HG03575 (cell line): ENCODE results near the gene NPTN.
"Not testable (repeated sequence)": the region's sequence is repeated elsewhere in the genome, so short reads cannot be mapped to it uniquely, and the experiment has no call there.

Source experiments
- ATAC-seq: cut with Tn5 transposase; IDR thresholded peaks from one replicate; pipeline ENCODE4 v1.9.1; 2021; ENCODE audit not compliant: unreplicated experiment, insufficient number of reproducible peaks, low FRiP score; ENCODE audit errors: extremely low read depth

NPTN gene

DNA sequence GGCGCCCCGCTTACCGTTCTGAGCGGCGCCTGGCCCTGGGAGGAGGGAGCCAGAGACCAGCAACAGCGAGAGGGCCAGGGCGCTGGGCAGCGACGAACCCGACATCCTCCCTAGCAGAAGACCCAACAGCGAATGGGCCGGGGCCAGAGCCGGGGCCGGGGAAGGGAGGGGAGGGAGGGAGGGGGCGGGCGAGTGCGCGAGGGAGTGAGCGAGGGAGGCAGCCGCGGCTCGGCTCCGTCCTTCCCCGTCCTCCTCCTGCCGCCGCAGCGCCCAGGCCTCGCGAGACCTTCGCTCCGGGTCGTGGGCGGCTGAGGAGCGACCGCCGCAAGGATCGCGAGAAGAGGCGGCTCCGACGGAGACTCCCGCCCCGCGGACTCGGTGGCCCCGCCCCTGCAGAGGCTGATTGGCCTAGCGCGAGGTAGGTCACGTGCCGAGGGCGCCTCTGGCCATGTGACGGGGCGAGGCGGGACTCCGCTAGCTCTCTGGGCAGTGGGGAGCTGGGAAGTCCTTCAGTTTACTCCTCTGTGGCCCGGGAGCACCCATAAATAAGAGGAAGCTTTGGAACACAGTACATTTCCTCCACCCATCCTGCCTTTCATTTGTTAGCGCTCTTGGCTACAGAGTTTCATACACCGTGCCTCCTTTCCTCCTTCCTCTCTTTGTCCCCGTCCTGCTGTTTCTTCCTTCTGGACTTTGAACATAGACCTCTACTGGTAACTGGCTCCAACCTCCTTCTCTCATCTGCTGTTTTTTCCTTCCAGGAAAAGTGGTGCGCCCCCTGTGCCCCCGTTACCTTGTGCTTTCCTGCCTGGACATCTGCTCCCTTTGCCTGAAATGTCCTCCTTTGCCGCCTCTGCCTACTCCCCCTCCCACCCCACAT, at the start of gene NPTN:
Gene NPTN (minus strand): TSS at position 279 of the 880 bp plus-strand sequence. CDS start 174 bp downstream, at position 105.
- ATAC-seq, result peak; percentile 56

DNA sequence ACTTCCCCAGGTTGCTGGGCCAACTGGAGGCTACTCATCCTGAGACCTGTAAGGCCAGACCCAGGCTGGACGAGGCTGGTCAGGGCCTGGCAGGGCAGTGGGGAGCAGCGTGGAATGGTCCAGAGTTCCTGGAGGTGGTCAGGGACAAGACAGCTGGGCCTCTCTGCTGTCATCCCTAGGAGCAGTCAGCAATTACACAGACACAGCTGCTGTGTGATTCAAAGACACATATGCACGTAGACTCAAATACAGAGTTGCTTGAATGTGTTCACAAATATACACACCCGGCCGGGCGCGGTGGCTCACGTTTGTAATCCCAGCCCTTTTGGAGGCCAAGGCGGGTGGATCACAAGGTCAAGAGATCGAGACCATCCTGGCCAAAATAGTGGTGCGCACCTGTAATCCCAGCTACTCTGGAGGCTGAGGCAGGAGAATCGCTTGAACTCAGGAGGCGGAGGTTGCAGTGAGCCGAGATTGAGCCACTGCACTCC, 49.5 kb upstream of the NPTN start:
- ATAC-seq, result no peak

GRCh38 chr15:73681856-73682599, 48.8 kb upstream of the NPTN start:
- ATAC-seq, result no peak

GRCh38 chr15:73681063-73681462, 47.9 kb upstream of the NPTN start:
- ATAC-seq, result no peak

- no peak for ATAC-seq
Measured at GRCh38 chr15:73680549-73680948, 47.4 kb upstream of the NPTN start.

DNA sequence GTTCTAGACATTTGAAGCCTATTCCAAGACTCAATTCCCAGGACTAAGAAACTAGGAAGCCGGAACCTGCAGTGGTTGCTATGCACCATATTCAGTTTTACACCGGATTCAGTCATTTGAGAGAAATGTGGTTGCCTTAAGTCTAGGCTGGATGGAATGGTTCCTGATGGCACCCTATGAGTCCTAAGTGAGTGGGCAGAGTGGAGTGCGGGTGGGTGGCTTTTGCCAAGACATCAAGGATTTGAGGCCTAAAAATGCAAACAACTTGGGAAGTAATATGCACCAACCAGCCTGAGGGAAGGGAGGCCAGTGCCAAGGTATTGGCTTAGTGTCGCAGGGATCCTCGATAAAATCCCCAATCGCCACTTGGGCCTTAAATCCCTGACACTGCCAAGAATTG, 46.8 kb upstream of the NPTN start:
- ATAC-seq, result no peak

- no peak for ATAC-seq
Measured at GRCh38 chr15:73679180-73679579, 46.0 kb upstream of the NPTN start.

GRCh38 chr15:73678498-73678897, 45.3 kb upstream of the NPTN start:
- no peak for ATAC-seq

GRCh38 chr15:73677733-73678132, 44.5 kb upstream of the NPTN start:
- no peak for ATAC-seq

GRCh38 chr15:73677146-73677607, 44.0 kb upstream of the NPTN start:
- ATAC-seq, result no peak

- ATAC-seq, result no peak
Measured at GRCh38 chr15:73674587-73674986, 41.4 kb upstream of the NPTN start.

- no peak for ATAC-seq
Measured at GRCh38 chr15:73660455-73660854, 27.3 kb upstream of the NPTN start.

GRCh38 chr15:73658645-73659044, 25.5 kb upstream of the NPTN start:
- no peak for ATAC-seq

DNA sequence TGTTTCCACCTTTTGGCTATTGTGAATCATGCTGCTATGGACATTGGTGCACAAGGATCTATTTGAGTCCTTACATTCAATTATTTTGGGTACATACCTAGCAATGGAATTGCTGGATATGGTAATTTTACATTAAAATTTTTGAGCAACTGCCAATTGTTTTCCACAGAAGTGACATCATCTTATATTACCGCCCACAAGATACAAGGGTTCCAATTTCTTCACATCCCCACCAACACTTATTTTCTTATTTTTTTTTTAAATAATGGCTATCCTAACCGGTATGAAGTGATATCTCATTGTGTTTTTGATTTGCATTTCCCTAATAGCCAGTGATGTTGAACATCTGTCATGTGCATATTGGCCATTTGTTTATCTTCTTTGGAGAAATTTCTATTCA, 22.5 kb upstream of the NPTN start:
- no peak for ATAC-seq

DNA sequence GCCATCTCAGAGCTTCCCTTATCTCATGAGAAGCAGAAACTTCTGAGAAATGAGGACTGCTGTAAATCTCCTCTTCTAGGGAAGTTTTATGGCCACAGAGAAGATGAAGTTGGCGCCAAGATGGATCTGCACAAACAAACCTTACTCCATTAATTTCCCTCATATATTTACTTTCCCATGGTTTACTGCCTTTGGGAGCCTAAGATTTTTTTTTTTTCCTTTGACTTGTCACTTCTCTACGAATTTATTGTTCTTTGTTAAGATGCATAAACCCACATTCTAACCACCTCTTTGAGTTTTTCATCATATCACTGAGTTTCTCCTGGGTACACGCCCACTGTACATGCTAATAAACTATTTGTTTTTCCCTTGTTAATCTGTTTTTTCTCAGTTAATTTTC, 21.5 kb upstream of the NPTN start:
- ATAC-seq, result no peak

- no peak for ATAC-seq
Measured at GRCh38 chr15:73650416-73651126, 17.4 kb upstream of the NPTN start.

GRCh38 chr15:73648014-73648295, 14.8 kb upstream of the NPTN start:
- no peak for ATAC-seq

DNA sequence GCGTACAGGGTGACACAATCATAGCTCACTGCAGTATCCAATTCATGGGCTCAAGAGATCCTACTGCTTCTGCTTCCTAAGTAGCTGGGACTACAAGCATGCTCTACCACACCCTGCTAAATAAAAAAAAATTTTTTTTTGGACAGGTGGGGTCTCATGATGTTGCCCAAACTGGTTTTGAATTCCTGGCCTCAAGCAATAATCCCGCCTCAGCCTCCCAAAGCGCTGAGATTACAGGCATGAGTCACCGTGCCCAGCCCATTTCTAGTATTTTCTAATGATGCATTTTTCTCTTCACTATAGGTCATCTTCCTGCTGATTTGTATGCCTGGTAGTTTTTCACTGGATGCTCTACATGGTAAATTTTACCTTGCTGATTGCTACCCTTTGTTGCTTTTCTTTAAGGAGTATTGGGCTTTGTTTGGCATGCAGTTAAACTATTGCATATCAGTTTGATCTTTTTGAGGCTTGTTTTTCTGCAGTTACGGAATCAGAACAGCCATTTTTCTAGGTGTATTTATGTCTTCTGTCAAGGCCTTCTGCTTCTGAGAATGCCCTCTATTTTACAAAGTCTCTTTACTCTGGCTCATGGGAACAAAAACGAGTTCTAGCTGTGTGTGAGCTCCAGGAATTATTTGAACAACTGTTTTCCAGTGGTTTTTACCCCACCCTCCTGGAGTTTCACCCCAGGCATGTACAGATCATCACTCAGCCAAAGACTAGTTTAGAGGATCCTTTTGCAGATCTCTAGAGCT, 14.2 kb upstream of the NPTN start:
- no peak for ATAC-seq

- ATAC-seq, result not testable (repeated sequence)
Measured at GRCh38 chr15:73639464-73639863, 6.3 kb upstream of the NPTN start.
